GM06990 (cell line): Measurements from ENCODE around the gene GAK.

Experiments used
- DNase-seq: peaks from one replicate; pipeline ENCODE4 v3.0.0-alpha.2; 2011; ENCODE audit not compliant: insufficient read length; ENCODE audit errors: extremely low read depth
- H3K27me3 ChIP-seq: replicated peaks from 2 replicates; pipeline ENCODE4 v1.6.0; 2011; ENCODE audit warnings: low read length; ENCODE audit not compliant: control insufficient read depth, insufficient read depth
- H3K36me3 ChIP-seq: 2 replicates; pipeline ENCODE4 v1.5.1; 2011; ENCODE audit warnings: low read length; ENCODE audit not compliant: control insufficient read depth, insufficient read depth
- H3K4me3 ChIP-seq: replicated peaks from 2 replicates; pipeline ENCODE4 v1.5.1; 2011; ENCODE audit warnings: low read depth, mild to moderate bottlenecking, control low read depth, low read length
- TF ChIP-seq, protein P1 (sequence below): IDR thresholded peaks from 2 replicates; pipeline ENCODE4 v1.5.1; 2011; ENCODE audit warnings: low read length, control low read depth, mild to moderate bottlenecking, inconsistent platforms; ENCODE audit not compliant: insufficient read depth, poor library complexity, severe bottlenecking

Gene GAK

GRCh38 chr4:824461-825062 is 107.6 kb downstream of the GAK start:
- TF ChIP-seq, protein P1, sequence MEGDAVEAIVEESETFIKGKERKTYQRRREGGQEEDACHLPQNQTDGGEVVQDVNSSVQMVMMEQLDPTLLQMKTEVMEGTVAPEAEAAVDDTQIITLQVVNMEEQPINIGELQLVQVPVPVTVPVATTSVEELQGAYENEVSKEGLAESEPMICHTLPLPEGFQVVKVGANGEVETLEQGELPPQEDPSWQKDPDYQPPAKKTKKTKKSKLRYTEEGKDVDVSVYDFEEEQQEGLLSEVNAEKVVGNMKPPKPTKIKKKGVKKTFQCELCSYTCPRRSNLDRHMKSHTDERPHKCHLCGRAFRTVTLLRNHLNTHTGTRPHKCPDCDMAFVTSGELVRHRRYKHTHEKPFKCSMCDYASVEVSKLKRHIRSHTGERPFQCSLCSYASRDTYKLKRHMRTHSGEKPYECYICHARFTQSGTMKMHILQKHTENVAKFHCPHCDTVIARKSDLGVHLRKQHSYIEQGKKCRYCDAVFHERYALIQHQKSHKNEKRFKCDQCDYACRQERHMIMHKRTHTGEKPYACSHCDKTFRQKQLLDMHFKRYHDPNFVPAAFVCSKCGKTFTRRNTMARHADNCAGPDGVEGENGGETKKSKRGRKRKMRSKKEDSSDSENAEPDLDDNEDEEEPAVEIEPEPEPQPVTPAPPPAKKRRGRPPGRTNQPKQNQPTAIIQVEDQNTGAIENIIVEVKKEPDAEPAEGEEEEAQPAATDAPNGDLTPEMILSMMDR = no peak

GRCh38 chr4:823761-824460 is 108.2 kb downstream of the GAK start:
- H3K27me3 ChIP-seq = no peaks in the 10 kb centered on the region; the same call in 1 of the 2 replicates

More at GRCh38 chr4:824461-825062, 107.6 kb downstream of the GAK start:
- no peak for DNase-seq
- Histone ChIP-seq H3K36me3 (no peaks in the 10 kb centered on the region), H3K27me3 (no peaks in the 10 kb centered on the region; the same call in 1 of the 2 replicates), H3K4me3 (no peak overlapping the region)

GRCh38 chr4:823176-823760 is 108.8 kb downstream of the GAK start:
- Histone ChIP-seq H3K4me3 (no peak overlapping the region), H3K27me3 (no peaks in the 10 kb centered on the region; the same call in 1 of the 2 replicates), H3K36me3 (no peaks in the 10 kb centered on the region; the same call in 1 of the 2 replicates)
- TF ChIP-seq, protein P1 = no peak
- no peak for DNase-seq

More at GRCh38 chr4:823761-824460, 108.2 kb downstream of the GAK start:
- H3K36me3 ChIP-seq = no peaks in the 10 kb centered on the region; the same call in 1 of the 2 replicates
- no peak overlapping the region for H3K4me3 ChIP-seq
- DNase-seq = no peak
- TF ChIP-seq, protein P1 = no peak

DNA sequence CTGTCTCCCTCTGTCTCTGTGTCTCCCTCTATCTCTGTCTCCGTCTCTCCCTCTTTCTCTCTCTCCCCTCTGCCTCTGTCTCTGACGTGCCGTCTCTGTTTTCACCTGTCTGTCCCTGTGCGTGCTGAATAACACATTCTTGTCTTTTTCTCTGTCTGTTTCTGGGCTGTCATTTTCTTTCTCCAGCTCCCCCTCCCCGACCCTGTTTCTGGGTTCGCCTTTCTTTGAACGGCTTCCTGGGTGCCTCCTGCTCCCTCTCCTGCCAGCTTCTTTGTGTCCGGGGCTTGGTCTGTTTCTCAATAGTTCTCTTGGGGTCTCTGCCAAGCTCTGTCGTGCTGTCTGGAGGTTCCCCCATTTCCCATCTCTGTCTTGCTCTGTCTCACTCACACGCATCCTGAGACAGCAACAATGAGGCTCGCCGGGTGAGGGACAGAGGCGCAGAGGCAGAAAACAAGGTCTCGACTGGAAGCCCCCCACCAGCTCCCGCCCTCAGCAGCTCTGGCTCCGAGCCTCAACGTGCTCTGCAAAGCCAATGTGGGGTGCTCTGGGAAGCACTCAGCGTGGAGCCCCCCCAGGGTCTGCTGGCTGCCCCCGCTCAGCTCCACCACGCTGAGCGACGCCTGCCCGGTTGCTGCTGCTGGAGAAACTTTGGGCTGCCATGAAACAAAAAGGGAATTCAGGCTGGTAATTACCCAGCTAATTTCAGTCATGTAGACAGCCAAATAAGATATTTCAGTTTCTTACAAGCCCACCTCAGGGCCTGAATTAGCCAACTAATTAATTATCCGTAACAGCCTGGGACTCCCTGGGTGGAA is 109.5 kb downstream of the GAK start:
- Histone ChIP-seq H3K27me3 (no peaks in the 10 kb centered on the region; the same call in 1 of the 2 replicates), H3K4me3 (no peak overlapping the region), H3K36me3 (no peaks in the 10 kb centered on the region; the same call in 1 of the 2 replicates)
- DNase-seq = no peak
- TF ChIP-seq, protein P1 = no peak

- TF ChIP-seq, protein P1 = no peak
- H3K36me3 ChIP-seq = no peaks in the 10 kb centered on the region; the same call in 1 of the 2 replicates
- H3K27me3 ChIP-seq = no peaks in the 10 kb centered on the region; the same call in 1 of the 2 replicates
- no peak for DNase-seq
- H3K4me3 ChIP-seq = no peak overlapping the region
These were observed 110.5 kb downstream of the GAK start for GRCh38 chr4:821631-822030.
